WTC11 (cell line): ENCODE measurements around the gene AOX1.

Experiments used
- CREB1 ChIP-seq: sonication (generic); formaldehyde crosslinking; IDR thresholded peaks from 2 replicates; pipeline ENCODE4 v1.8.0; 2023; ENCODE audit warnings: mild to moderate bottlenecking, missing genetic modification reagents
- CTCF ChIP-seq: fragments of 200-600 bp; IDR thresholded peaks from 2 replicates; pipeline ENCODE4 v1.8.0; 2022; ENCODE audit warnings: antibody characterized with exemption
- SMAD3 ChIP-seq: sonication (generic); formaldehyde crosslinking; IDR thresholded peaks from 2 replicates; pipeline ENCODE4 v1.8.0; 2022; ENCODE audit warnings: missing genetic modification reagents, mild to moderate bottlenecking, borderline replicate concordance
- ZNF121 ChIP-seq: sonication (generic); formaldehyde crosslinking; IDR thresholded peaks from 2 replicates; pipeline ENCODE4 v1.8.0; 2023; ENCODE audit warnings: missing genetic modification reagents

GRCh38 chr2:200679127-200679526 lies 93.3 kb downstream of the AOX1 start:
- no peak for TF ChIP-seq CTCF
- TF ChIP-seq SMAD3 (CRISPR knock-in tag) = no peak
- TF ChIP-seq CREB1 (CRISPR knock-in tag) = no peak
- TF ChIP-seq ZNF121 (CRISPR knock-in tag) = no peak
